K562 (cell line): ENCODE measurements around the gene XPA. TPM values are rescaled to one million over a fixed set of nuclear protein-coding genes. Genes with fewer than 3 reads are reported as not detected.

Source experiments
- CC2D1A ChIP-seq: fragments of 450-650 bp; IDR thresholded peaks from 2 replicates; pipeline ENCODE4 v1.6.1; 2017; ENCODE audit warnings: mild to moderate bottlenecking
- FOXJ3 ChIP-seq: sonication (generic); formaldehyde crosslinking; IDR thresholded peaks from 2 replicates; pipeline ENCODE4 v1.4.0; 2020; ENCODE audit warnings: mild to moderate bottlenecking, missing genetic modification reagents
- ILF3 ChIP-seq: fragments of 450-650 bp; IDR thresholded peaks from 2 replicates; pipeline ENCODE4 v1.6.1; 2018; ENCODE audit warnings: antibody characterized with exemption, mild to moderate bottlenecking, moderate library complexity, borderline replicate concordance
- MTF1 ChIP-seq: fragments of 250-450 bp; sonication (Bioruptor Pico); IDR thresholded peaks from 2 replicates; pipeline ENCODE4 v1.9.0; 2021; ENCODE audit warnings: moderate library complexity, mild to moderate bottlenecking, inconsistent platforms, borderline replicate concordance
- NFE2L1 ChIP-seq: fragments of 450-650 bp; IDR thresholded peaks from 2 replicates; pipeline ENCODE4 v1.6.1; 2016; ENCODE audit warnings: missing genetic modification characterization, low read depth, mild to moderate bottlenecking, missing compliant biosample characterization, moderate library complexity, borderline replicate concordance
- PHB2 ChIP-seq: fragments of 450-650 bp; IDR thresholded peaks from 2 replicates; pipeline ENCODE4 v1.6.1; 2017; ENCODE audit warnings: low read depth
- PHF20 ChIP-seq: fragments of 450-650 bp; IDR thresholded peaks from 2 replicates; pipeline ENCODE4 v1.6.1; 2018; ENCODE audit not compliant: partially characterized antibody
- POLR2G ChIP-seq: fragments of 200-400 bp; formaldehyde crosslinking; IDR thresholded peaks from 2 replicates; pipeline ENCODE4 v1.6.1; 2017; ENCODE audit warnings: low read depth, mild to moderate bottlenecking, antibody characterized with exemption, low read length, moderate library complexity
- RBM22 ChIP-seq: fragments of 200-400 bp; formaldehyde crosslinking; IDR thresholded peaks from 2 replicates; pipeline ENCODE4 v1.6.1; 2018; ENCODE audit warnings: low read length, low read depth; ENCODE audit not compliant: poor library complexity, severe bottlenecking
- RFX1 ChIP-seq: fragments of 450-650 bp; IDR thresholded peaks from 2 replicates; pipeline ENCODE4 v1.6.1; 2016; ENCODE audit warnings: mild to moderate bottlenecking, moderate library complexity
- TFAM ChIP-seq: fragments of 250-450 bp; sonication (Bioruptor Pico); conservative IDR thresholded peaks from 2 replicates; pipeline ENCODE4 v1.5.0; 2021; ENCODE audit warnings: mild to moderate bottlenecking, moderate library complexity
- TSC22D4 ChIP-seq: fragments of 450-650 bp; IDR thresholded peaks from 2 replicates; pipeline ENCODE4 v1.6.1; 2016; ENCODE audit warnings: missing genetic modification characterization, missing biosample characterization, control low read depth
- ZNF121 ChIP-seq: sonication (generic); formaldehyde crosslinking; conservative IDR thresholded peaks from 2 replicates; pipeline ENCODE4 v1.8.0; 2022; ENCODE audit warnings: missing genetic modification reagents
- polyA plus RNA-seq, 8 experiments: library from polyadenylated mRNA; depleted of rRNA in 4 of 8; stranded (reverse) in 5 of 8; unstranded in 3 of 8; fragments of >200 nt; fragmentation: Nextera tagmentation in 2 of 8; fragmentation: Illumina TruSeq in 1 of 8; extraction: Ambion mirVana in 2 of 8; extraction: Trizol in 1 of 8; gene quantifications; 2 replicates each; pipeline versions ENCODE4 v1.2.1 to v1.2.3, GENCODE V29; 2011 to 2014; ENCODE audit warnings: inconsistent platforms in 1 of 8, missing spikeins in 1 of 8
- total RNA-seq, 7 experiments: library from RNA; depleted of rRNA in 6 of 7; stranded (reverse); fragments of >200 nt in 6 of 7; fragmentation: Illumina TruSeq in 2 of 7; extraction: Trizol in 2 of 7; gene quantifications; 2 replicates each; pipeline versions ENCODE4 v1.2.1 to v1.2.3, GENCODE V29; 2011 to 2021; ENCODE audit warnings: low replicate concordance in 1 of 7
- TF ChIP-seq, protein P1 (sequence below), 3 experiments: IDR thresholded peaks in 2 of 3; conservative IDR thresholded peaks in 1 of 3; 2 replicates each; pipeline ENCODE4 v1.5.1; 2011 to 2012; ENCODE audit warnings: low read length in 3 of 3, mild to moderate bottlenecking in 3 of 3, control low read depth in 2 of 3, improper control_type of control experiment in 1 of 3, inconsistent platforms in 1 of 3, low read depth in 1 of 3, mixed read lengths in 1 of 3, moderate library complexity in 1 of 3; ENCODE audit not compliant: insufficient read depth in 2 of 3
- TF ChIP-seq, protein P2 (sequence below): IDR thresholded peaks from 2 replicates; pipeline ENCODE4 v1.6.1; 2012; ENCODE audit warnings: low read depth, low read length, improper control_type of control experiment, borderline replicate concordance
- TF ChIP-seq, protein P3 (sequence below): fragments of 450-650 bp; IDR thresholded peaks from 2 replicates; pipeline ENCODE4 v1.6.1; 2017; ENCODE audit warnings: antibody characterized with exemption
- TF ChIP-seq, protein P4 (sequence below): sonication (generic); formaldehyde crosslinking; IDR thresholded peaks from 2 replicates; pipeline ENCODE4 v1.8.1; 2023; ENCODE audit warnings: mild to moderate bottlenecking, missing genetic modification reagents
- TF ChIP-seq, protein P5 (sequence below): sonication (generic); formaldehyde crosslinking; IDR thresholded peaks from 2 replicates; pipeline ENCODE4 v1.8.1; 2023; ENCODE audit warnings: mild to moderate bottlenecking, missing genetic modification reagents

The XPA gene
- total and polyA plus RNA-seq, 9 of the 15 experiments (the other 6 are each of a cell fraction or from before 2014, with no cell fraction given), result 5.1 to 18.2 (median 14.1) TPM

DNA sequence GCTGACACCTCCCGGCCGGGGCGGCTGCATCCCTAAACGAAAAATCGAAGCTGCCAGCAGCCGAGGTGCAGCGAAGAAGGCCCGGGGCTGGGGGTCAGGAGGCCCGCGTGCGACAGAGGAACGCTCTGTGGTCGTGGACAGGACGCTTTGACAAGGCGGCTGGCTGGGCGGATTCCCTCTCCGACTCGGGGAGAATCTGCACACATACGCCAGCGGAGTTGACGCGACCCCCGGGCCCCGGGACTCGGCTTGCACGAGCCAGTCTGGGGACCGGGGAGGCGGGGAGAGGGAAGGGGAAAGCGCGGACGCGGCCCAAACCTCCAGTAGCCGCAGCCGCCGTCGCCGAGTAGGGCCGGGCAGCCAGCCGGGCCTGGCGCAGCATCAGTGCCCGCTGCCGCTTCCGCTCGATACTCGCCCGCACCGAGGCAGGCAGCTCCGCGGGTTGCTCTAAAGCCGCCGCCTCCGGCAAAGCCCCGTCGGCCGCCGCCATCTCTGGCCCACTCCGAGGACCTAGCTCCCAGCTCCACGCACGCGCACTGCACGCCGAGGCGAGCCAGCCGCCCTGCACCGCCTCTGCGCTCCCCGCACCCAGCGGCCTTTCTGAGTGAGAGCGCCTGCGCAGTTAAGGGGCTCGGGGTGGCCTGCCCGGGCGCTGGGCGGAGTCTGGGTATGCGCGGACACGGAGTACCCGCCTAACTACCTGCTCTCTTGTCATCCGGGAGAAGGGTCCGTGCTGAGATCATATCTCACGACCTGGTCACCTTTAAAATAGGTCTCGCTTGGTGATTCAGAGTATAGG lies at the start of gene XPA (continued):
- TF ChIP-seq, protein P1, sequence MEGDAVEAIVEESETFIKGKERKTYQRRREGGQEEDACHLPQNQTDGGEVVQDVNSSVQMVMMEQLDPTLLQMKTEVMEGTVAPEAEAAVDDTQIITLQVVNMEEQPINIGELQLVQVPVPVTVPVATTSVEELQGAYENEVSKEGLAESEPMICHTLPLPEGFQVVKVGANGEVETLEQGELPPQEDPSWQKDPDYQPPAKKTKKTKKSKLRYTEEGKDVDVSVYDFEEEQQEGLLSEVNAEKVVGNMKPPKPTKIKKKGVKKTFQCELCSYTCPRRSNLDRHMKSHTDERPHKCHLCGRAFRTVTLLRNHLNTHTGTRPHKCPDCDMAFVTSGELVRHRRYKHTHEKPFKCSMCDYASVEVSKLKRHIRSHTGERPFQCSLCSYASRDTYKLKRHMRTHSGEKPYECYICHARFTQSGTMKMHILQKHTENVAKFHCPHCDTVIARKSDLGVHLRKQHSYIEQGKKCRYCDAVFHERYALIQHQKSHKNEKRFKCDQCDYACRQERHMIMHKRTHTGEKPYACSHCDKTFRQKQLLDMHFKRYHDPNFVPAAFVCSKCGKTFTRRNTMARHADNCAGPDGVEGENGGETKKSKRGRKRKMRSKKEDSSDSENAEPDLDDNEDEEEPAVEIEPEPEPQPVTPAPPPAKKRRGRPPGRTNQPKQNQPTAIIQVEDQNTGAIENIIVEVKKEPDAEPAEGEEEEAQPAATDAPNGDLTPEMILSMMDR (IDR thresholded peaks at IDR 0.05 in 2 of 3, conservative IDR thresholded peaks at IDR 0.05 in 1 of 3; ENCODE audit: insufficient read depth in 2 of 3, low read depth in 1 of 3, low read length in 3 of 3), result no peak
- TF ChIP-seq FOXJ3 (no peak), RFX1 (no peak), PHF20 (peak; percentile 59), MTF1 (CRISPR knock-in tag) (no peak), PHB2 (no peak), RBM22 (no peak), ZNF121 (no peak), ILF3 (no peak; the same call in 1 of the 2 replicates), TFAM (no peak), POLR2G (peak; percentile 97), NFE2L1 (tag) (no peak), CC2D1A (no peak), TSC22D4 (tag) (no peak)
- TF ChIP-seq, protein P2, sequence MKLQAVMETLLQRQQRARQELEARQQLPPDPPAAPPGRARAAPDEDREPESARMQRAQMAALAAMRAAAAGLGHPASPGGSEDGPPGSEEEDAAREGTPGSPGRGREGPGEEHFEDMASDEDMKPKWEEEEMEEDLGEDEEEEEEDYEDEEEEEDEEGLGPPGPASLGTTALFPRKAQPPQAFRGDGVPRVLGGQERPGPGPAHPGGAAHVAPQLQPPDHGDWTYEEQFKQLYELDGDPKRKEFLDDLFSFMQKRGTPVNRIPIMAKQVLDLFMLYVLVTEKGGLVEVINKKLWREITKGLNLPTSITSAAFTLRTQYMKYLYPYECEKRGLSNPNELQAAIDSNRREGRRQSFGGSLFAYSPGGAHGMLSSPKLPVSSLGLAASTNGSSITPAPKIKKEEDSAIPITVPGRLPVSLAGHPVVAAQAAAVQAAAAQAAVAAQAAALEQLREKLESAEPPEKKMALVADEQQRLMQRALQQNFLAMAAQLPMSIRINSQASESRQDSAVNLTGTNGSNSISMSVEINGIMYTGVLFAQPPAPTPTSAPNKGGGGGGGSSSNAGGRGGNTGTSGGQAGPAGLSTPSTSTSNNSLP, result no peak
- TF ChIP-seq, protein P3, sequence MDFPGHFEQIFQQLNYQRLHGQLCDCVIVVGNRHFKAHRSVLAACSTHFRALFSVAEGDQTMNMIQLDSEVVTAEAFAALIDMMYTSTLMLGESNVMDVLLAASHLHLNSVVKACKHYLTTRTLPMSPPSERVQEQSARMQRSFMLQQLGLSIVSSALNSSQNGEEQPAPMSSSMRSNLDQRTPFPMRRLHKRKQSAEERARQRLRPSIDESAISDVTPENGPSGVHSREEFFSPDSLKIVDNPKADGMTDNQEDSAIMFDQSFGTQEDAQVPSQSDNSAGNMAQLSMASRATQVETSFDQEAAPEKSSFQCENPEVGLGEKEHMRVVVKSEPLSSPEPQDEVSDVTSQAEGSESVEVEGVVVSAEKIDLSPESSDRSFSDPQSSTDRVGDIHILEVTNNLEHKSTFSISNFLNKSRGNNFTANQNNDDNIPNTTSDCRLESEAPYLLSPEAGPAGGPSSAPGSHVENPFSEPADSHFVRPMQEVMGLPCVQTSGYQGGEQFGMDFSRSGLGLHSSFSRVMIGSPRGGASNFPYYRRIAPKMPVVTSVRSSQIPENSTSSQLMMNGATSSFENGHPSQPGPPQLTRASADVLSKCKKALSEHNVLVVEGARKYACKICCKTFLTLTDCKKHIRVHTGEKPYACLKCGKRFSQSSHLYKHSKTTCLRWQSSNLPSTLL, result no peak
- TF ChIP-seq, protein P4, sequence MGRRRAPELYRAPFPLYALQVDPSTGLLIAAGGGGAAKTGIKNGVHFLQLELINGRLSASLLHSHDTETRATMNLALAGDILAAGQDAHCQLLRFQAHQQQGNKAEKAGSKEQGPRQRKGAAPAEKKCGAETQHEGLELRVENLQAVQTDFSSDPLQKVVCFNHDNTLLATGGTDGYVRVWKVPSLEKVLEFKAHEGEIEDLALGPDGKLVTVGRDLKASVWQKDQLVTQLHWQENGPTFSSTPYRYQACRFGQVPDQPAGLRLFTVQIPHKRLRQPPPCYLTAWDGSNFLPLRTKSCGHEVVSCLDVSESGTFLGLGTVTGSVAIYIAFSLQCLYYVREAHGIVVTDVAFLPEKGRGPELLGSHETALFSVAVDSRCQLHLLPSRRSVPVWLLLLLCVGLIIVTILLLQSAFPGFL (CRISPR knock-in tag), result no peak
- TF ChIP-seq, protein P5, sequence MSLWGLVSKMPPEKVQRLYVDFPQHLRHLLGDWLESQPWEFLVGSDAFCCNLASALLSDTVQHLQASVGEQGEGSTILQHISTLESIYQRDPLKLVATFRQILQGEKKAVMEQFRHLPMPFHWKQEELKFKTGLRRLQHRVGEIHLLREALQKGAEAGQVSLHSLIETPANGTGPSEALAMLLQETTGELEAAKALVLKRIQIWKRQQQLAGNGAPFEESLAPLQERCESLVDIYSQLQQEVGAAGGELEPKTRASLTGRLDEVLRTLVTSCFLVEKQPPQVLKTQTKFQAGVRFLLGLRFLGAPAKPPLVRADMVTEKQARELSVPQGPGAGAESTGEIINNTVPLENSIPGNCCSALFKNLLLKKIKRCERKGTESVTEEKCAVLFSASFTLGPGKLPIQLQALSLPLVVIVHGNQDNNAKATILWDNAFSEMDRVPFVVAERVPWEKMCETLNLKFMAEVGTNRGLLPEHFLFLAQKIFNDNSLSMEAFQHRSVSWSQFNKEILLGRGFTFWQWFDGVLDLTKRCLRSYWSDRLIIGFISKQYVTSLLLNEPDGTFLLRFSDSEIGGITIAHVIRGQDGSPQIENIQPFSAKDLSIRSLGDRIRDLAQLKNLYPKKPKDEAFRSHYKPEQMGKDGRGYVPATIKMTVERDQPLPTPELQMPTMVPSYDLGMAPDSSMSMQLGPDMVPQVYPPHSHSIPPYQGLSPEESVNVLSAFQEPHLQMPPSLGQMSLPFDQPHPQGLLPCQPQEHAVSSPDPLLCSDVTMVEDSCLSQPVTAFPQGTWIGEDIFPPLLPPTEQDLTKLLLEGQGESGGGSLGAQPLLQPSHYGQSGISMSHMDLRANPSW (CRISPR knock-in tag), result no peak
